ENCODE results near the gene LRRC38.
"Not testable (repeated sequence)": the region's sequence is repeated elsewhere in the genome, so short reads cannot be mapped to it uniquely, and the experiment has no call there.

LRRC38 gene

GRCh38 chr1:13456904-13457532 lies 56.8 kb downstream of the LRRC38 start:
- DNase-seq: no peak

GRCh38 chr1:13451399-13451965 lies 62.3 kb downstream of the LRRC38 start:
- no peak for DNase-seq

DNA sequence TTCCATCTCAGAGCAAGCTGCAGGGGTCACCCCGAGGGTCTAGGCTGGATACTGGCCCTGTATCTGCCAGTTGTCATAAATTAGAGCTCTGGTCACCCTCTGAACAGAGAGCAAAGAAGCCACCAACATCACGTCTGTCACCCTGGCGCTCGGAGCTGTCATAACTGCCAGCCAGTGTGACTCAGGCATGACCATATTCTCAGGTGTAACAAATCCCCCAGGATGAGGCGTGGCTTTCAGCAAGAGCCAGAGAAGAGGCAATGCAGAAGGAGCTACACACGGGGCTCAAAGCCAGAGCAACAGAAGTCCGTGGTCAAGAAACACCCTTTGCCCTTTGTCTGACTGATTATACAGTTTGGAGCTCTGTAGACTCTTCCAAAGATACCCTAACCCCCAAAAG lies 63.6 kb downstream of the LRRC38 start:
- DNase-seq: no peak

DNA sequence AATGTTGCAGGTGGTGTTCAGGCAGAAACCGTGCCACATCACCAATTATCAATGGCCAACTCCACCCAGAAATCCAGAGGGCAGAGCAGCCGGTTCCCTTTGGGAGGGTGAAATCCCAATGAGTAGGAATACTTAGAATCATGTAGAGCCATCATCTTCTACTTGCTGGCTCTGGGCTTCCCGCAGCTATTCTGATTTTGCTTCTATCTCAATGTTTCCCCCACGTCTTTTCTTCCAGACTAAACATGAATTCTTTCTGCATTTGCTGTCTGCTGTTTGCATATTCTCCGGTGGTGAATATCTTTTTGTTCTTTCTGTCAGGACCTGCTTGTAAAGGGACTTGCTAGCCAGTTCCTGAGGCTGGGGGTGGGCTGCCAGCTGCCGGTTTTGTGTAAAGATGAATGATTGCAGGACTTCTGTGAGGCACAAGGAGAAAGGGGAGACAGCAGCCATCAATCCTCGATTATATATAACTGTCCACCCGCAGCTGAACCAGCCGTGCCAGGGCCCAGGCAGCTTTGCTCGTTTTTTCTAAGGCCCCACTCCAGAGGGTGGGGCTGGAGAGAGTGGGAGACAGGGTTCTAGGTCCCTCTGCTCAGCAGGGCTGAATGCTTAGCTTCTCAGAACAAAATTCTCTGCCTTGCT lies 70.3 kb downstream of the LRRC38 start:
- no peak for DNase-seq

DNA sequence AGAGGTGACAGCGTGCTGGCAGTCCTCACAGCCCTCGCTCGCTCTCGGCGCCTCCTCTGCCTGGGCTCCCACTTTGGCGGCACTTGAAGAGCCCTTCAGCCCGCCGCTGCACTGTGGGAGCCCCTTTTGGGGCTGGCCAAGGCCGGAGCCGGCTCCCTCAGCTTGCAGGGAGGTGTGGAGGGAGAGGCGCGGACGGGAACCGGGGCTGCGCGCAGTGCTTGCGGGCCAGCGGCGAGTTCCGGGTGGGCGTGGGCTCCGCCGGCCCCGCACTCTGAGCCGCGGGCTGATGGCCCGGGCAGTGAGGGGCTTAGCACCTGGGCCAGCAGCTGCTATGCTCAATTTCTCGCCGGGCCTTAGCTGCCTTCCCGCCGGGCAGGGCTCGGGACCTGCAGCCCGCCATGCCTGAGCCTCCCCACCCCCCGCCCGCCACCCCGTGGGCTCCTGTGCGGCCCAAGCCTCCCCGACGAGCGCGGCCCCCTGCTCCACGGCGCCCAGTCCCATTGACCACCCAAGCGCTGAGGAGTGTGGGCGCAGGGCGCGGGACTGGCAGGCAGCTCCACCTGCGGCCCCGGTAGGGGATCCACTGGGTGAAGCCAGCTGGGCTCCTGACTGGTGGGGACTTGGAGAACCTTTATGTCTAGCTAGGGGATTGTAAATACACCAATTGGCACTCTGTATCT lies 74.6 kb downstream of the LRRC38 start:
- DNase-seq: not testable (repeated sequence)

DNA sequence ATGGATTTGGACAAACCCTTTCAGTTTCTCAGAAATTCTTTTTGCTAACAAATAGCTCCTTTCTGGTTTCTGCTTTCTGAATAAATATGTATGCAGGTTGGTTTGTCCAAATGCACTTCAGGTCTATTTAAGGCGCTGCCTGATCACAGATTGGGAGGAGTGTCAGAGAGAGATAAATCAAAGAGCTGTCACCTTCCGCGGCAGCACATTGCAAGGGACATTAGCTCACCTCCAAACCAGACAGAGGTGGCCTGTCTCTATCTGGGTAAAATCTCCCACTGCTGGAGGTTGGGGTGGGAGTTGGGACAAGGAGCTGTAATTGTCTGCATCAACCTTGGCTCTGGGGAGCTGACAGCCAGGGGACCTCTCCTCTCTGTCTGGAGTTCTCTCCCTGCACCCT lies 78.3 kb downstream of the LRRC38 start:
- DNase-seq: no peak

- DNase-seq: not testable (repeated sequence)
Observed at GRCh38 chr1:13433694-13434358, 80.0 kb downstream of the LRRC38 start.

- DNase-seq: no peak
Observed at GRCh38 chr1:13432251-13432650, 81.6 kb downstream of the LRRC38 start.

DNA sequence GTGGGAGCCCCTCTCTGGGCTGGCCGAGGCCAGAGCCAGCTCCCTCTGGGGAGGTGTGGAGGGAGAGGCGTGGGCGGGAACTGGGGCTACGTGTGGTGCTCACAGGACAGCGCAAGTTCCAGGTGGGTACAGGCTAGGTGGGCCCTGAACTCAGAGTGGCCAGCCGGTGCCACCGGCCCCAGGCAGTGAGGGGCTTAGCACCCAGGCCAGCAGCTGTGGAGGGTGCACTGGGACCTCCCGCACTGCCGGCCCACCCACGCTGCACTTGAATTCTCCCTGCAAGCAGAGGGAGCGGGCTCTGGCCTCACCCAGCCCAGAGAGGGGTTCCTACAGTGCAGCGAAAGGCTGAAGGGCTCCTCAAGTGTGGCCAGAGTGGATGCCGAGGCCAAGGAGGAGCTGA lies 83.3 kb downstream of the LRRC38 start:
- no peak for DNase-seq

Data from SHP77 treated with DMSO at 0.1 percent for 48 hours (cell line).